HL-60 (cell line): Measurements from ENCODE around the gene OR13C8.

Experiments used
- GABPA ChIP-seq: IDR thresholded peaks from 2 replicates; pipeline ENCODE4 v1.6.1; 2012; ENCODE audit warnings: low read depth
- TF ChIP-seq, protein P1 (sequence below): IDR thresholded peaks from one replicate; pipeline ENCODE4 v1.5.1; 2011; ENCODE audit warnings: low read length, control low read depth, inconsistent platforms; ENCODE audit not compliant: insufficient read depth

DNA sequence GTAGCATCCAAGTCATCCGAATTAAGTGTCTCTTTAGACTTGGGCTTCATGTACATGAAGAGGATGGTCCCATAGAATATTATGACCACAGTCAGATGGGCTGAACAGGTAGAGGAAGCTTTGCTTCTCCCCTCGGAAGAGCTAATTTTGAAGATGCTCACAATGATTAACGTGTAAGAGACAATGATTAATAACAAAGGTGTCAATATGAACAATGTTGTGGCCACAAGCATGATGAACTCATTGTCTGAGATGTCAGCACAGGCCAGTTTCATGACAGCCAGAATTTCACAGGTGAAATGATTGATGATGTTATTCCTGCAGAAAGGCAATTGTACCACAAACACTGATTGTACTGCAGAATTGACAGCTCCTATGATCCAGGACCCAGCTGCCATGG, 35.8 kb downstream of the OR13C8 start:
- TF ChIP-seq, protein P1, sequence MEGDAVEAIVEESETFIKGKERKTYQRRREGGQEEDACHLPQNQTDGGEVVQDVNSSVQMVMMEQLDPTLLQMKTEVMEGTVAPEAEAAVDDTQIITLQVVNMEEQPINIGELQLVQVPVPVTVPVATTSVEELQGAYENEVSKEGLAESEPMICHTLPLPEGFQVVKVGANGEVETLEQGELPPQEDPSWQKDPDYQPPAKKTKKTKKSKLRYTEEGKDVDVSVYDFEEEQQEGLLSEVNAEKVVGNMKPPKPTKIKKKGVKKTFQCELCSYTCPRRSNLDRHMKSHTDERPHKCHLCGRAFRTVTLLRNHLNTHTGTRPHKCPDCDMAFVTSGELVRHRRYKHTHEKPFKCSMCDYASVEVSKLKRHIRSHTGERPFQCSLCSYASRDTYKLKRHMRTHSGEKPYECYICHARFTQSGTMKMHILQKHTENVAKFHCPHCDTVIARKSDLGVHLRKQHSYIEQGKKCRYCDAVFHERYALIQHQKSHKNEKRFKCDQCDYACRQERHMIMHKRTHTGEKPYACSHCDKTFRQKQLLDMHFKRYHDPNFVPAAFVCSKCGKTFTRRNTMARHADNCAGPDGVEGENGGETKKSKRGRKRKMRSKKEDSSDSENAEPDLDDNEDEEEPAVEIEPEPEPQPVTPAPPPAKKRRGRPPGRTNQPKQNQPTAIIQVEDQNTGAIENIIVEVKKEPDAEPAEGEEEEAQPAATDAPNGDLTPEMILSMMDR = no peak
- no peak for TF ChIP-seq GABPA
